ENCODE data around the gene LLGL2. TPM values are rescaled to one million over a fixed set of nuclear protein-coding genes. Genes with fewer than 3 reads are reported as not detected.

LLGL2 gene
- total and polyA plus RNA-seq, 10 of the 15 experiments (the other 5 are each of a cell fraction or from before 2014, with no cell fraction given) = 0.21 to 9.9 (median 4.5) TPM

DNA sequence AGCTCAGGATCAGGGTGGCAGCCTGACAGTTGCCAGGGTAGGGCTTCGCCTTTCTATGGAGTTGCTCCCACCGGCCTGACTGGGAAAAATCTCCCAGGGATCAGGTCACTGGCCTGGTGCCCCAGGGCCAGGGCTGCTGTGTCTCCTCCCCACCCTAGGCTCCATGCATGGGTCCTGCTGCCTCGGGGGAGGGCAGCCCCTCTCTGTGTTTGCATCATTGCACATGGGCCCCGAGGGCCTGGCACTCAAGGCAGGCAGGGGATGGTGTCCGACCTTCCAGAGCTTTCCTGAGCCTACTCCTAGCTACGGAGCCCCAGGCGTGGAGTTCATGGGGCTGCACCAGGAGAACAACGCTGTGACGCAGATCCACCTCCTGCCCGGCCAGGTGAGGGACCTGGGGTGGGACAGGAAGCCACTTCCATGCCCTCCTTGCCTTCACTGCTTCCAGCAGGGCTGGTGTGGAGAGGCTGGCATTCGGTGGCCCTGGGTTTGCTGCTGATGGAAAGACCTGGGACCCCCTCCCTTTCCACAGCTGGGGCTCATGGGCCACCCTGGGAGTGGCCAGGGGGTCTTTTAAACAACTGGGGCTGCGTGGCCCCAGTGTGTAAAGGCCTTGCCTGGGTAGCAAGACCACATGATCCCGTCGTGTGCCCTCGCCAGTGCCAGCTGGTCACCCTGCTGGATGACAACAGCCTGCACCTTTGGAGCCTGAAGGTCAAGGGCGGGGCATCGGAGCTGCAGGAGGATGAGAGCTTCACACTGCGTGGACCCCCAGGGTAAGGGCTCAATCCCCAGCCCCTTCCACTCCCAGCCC, 32.6 kb downstream of the LLGL2 start (continued):
- no peak for TF ChIP-seq MEF2B (IDR thresholded peaks at IDR 0.05; ENCODE audit: partially characterized antibody, poor library complexity, severe bottlenecking)
- no peak for TF ChIP-seq STAT3 (IDR thresholded peaks at IDR 0.05; ENCODE audit: low read depth, low read length)
- no peak for TF ChIP-seq RBBP5 (conservative IDR thresholded peaks at IDR 0.05)
- TF ChIP-seq CHD4 (IDR thresholded peaks at IDR 0.05) = no peak
- TF ChIP-seq, protein P1, sequence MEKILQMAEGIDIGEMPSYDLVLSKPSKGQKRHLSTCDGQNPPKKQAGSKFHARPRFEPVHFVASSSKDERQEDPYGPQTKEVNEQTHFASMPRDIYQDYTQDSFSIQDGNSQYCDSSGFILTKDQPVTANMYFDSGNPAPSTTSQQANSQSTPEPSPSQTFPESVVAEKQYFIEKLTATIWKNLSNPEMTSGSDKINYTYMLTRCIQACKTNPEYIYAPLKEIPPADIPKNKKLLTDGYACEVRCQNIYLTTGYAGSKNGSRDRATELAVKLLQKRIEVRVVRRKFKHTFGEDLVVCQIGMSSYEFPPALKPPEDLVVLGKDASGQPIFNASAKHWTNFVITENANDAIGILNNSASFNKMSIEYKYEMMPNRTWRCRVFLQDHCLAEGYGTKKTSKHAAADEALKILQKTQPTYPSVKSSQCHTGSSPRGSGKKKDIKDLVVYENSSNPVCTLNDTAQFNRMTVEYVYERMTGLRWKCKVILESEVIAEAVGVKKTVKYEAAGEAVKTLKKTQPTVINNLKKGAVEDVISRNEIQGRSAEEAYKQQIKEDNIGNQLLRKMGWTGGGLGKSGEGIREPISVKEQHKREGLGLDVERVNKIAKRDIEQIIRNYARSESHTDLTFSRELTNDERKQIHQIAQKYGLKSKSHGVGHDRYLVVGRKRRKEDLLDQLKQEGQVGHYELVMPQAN (conservative IDR thresholded peaks at IDR 0.05) = no peak

DNA sequence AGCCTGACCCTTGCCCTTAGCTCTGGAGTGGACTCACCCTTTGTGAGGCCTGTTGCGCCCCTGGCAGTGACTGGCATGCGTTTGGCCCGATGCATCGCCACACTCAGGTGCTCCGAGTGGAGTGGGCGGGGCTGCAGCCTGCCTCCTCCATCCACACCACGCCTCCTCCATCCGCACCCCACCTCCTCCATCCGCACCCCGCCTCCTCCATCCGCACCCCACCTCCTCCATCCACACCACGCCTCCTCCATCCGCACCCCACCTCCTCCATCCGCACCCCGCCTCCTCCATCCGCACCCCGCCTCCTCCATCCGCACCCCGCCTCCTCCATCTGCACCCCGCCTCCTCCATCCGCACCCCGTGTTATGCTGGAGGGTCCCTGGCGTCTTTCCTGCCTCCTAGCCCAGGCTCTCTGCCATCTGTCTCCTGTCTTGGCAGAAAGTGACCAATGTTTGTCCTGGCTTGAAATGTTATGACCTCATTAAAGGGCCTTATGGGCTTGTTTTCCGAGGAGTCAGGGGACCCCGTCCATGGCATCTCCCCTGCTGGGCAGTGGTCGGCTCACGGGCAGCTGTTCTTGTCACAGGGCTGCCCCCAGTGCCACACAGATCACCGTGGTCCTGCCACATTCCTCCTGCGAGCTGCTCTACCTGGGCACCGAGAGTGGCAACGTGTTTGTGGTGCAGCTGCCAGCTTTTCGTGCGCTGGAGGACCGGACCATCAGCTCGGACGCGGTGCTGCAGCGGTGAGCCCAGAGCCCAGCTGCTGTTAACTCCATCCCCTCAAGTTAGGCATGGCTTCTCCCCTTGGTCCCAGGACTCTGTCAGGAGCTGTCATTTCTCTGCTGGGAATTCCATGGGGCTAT, 33.4 kb downstream of the LLGL2 start:
- FAIRE-seq = no peak
- WGBS (ENCODE audit: insufficient coverage, insufficient replicate concordance, low lambda C conversion rate, missing lambda C conversion rate) = 80% methylated on average over 20 of the region's 38 CpGs
- Histone ChIP-seq H2AFZ (ENCODE audit: control insufficient read depth, low read depth, low read length) (no peak overlapping the region), H3K36me3 (ENCODE audit: control insufficient read depth in 2 of 2, insufficient read depth in 2 of 2, low read length in 1 of 2) (no peaks in the 10 kb centered on the region), H3K4me3 (no peak overlapping the region), H4K20me1 (ENCODE audit: control insufficient read depth, insufficient read depth) (no peaks in the 10 kb centered on the region), H3K79me2 (ENCODE audit: control insufficient read depth, insufficient read depth, low read length) (no peaks in the 10 kb centered on the region), H3K27me3 (replicated peaks in 1 of 2; ENCODE audit: control insufficient read depth in 2 of 2, insufficient read depth in 2 of 2, low read length in 1 of 2) (no peaks in the 10 kb centered on the region), H3K4me2 (ENCODE audit: control insufficient read depth, insufficient read depth) (no peak overlapping the region), H3K4me1 (ENCODE audit: control insufficient read depth, insufficient read depth, low read length) (no peaks in the 10 kb centered on the region), H3K9ac (ENCODE audit: control insufficient read depth, insufficient read depth, low read length) (no peak overlapping the region), H3K27ac (ENCODE audit: control insufficient read depth, insufficient read depth) (no peak overlapping the region), H3K9me3 (replicated peaks; ENCODE audit: control insufficient read depth, insufficient read depth, low read length) (no peaks in the 10 kb centered on the region)
- ChIA-PET SMC1A (ENCODE audit: uncharacterized antibody, unreplicated experiment) (interaction anchor here (1.1 kb wide), 1 partner anchor 24 kb away, joined by 3 read pairs; no protein-coding TSS in a partner anchor), RAD21 (ENCODE audit: unreplicated experiment) (no interaction called here), POLR2A (interaction anchor here (1.1 kb wide), 1 partner anchor 12 kb away, joined by 4 read pairs; no protein-coding TSS in a partner anchor), CTCF (interaction anchor here (0.7 kb wide), 1 partner anchor 39 kb away, joined by 3 read pairs; no protein-coding TSS in a partner anchor)
- in situ Hi-C loops (cut with MboI) (no loop called here), intact Hi-C loops (cut with micrococcal nuclease; ENCODE audit: unreplicated experiment) (no loop called here)
- DNase-seq (ENCODE audit: low read depth, low spot score) = no peak
- no TSS peak for BruUV-seq (replicated peaks)
- no peak for ATAC-seq
- TF ChIP-seq ZNF622 (IDR thresholded peaks at IDR 0.05) (no peak), LARP7 (IDR thresholded peaks at IDR 0.05) (no peak), BCL11A (IDR thresholded peaks at IDR 0.05; ENCODE audit: low read depth, low read length) (no peak), CBX3 (IDR thresholded peaks at IDR 0.05; ENCODE audit: borderline replicate concordance, low read depth) (no peak), RCOR1 (conservative IDR thresholded peaks at IDR 0.05; ENCODE audit: low read depth, low read length) (no peak), ZNF207 (IDR thresholded peaks at IDR 0.05; ENCODE audit: borderline replicate concordance) (no peak), STAT1 (conservative IDR thresholded peaks at IDR 0.05) (no peak), NBN (IDR thresholded peaks at IDR 0.05) (no peak), SIN3A (IDR thresholded peaks at IDR 0.05; ENCODE audit: low read depth, low read length) (no peak)
- TF ChIP-seq, protein P2, sequence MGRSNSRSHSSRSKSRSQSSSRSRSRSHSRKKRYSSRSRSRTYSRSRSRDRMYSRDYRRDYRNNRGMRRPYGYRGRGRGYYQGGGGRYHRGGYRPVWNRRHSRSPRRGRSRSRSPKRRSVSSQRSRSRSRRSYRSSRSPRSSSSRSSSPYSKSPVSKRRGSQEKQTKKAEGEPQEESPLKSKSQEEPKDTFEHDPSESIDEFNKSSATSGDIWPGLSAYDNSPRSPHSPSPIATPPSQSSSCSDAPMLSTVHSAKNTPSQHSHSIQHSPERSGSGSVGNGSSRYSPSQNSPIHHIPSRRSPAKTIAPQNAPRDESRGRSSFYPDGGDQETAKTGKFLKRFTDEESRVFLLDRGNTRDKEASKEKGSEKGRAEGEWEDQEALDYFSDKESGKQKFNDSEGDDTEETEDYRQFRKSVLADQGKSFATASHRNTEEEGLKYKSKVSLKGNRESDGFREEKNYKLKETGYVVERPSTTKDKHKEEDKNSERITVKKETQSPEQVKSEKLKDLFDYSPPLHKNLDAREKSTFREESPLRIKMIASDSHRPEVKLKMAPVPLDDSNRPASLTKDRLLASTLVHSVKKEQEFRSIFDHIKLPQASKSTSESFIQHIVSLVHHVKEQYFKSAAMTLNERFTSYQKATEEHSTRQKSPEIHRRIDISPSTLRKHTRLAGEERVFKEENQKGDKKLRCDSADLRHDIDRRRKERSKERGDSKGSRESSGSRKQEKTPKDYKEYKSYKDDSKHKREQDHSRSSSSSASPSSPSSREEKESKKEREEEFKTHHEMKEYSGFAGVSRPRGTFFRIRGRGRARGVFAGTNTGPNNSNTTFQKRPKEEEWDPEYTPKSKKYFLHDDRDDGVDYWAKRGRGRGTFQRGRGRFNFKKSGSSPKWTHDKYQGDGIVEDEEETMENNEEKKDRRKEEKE (IDR thresholded peaks at IDR 0.05) = no peak
- TF ChIP-seq, protein P1 (conservative IDR thresholded peaks at IDR 0.05) = no peak
